Measurements from ENCODE around the gene ZNF777.

DNA sequence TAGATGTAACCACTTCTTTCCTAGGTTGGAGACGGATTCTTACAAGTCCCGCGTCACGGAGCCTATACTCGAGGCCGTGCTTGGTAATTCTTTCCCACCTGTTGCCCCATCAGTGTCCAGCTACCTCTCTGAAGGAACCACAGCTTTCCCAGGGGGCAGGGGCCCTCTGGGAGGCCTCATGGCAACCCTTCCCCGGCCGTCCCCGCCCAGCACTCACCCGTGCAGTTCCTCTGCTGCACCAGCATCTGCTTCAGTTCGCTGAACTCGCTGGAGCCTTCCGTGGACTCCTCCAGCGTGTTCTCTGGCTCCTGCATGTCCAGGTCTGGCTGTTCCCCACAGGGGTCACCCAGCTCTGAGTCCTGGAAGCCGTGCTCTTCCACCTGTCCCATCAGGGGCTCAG is 24.5 kb downstream of the ZNF777 start:
- TF ChIP-seq, protein P1, sequence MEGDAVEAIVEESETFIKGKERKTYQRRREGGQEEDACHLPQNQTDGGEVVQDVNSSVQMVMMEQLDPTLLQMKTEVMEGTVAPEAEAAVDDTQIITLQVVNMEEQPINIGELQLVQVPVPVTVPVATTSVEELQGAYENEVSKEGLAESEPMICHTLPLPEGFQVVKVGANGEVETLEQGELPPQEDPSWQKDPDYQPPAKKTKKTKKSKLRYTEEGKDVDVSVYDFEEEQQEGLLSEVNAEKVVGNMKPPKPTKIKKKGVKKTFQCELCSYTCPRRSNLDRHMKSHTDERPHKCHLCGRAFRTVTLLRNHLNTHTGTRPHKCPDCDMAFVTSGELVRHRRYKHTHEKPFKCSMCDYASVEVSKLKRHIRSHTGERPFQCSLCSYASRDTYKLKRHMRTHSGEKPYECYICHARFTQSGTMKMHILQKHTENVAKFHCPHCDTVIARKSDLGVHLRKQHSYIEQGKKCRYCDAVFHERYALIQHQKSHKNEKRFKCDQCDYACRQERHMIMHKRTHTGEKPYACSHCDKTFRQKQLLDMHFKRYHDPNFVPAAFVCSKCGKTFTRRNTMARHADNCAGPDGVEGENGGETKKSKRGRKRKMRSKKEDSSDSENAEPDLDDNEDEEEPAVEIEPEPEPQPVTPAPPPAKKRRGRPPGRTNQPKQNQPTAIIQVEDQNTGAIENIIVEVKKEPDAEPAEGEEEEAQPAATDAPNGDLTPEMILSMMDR (conservative IDR thresholded peaks at IDR 0.05 in 1 of 2, IDR thresholded peaks at IDR 0.05 in 1 of 2; ENCODE audit: low read depth in 1 of 2, low read length in 2 of 2): no peak
- no peak for TF ChIP-seq EZH2 (IDR thresholded peaks at IDR 0.05; ENCODE audit: low read length, missing control alignments)

All from fibroblast of lung (primary cell).